GM21423 (cell line): ENCODE results near the gene PPP4R3A.
"Not testable (repeated sequence)": the region's sequence is repeated elsewhere in the genome, so short reads cannot be mapped to it uniquely, and the experiment has no call there.

Experiments used
- ATAC-seq: cut with Tn5 transposase; IDR thresholded peaks from one replicate; pipeline ENCODE4 v1.9.1; 2021; ENCODE audit warnings: mild to moderate bottlenecking, moderate library complexity; ENCODE audit not compliant: unreplicated experiment

Gene PPP4R3A

DNA sequence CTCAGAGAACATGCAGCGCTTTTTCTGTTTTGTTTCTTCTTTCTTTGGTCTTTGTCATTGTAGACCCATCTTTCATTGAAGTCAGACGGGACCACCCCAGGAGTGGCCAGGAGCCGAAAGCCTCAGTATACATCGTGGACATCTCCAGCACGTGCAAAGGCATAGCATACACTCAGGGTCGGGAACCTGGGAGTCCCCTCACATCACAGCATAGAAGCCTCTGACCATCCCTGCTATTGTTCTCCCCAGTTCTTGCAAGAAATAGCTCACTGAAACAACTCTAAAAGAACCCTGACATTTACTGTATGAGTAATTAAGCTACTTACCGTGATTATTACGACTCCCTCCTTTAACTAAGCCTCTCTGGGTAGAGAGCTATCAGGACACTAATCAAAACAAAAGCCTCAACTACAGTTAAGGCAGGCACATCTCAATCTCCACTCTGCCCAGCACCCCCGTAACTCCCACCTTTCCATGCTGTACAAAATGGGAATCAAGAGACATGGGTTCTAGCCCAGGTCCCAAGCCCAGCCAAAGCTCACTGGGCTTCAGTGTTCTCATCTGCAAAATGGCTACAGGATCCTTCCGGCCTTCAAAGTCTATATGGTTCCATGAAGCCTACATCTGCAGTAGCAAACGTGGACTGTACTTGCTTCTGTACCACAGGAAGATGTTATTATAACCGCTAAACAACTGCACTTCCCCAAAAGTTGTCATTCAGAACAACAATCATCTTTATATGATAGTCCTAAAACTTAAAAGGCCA is 99.2 kb downstream of the PPP4R3A start:
- no peak for ATAC-seq

DNA sequence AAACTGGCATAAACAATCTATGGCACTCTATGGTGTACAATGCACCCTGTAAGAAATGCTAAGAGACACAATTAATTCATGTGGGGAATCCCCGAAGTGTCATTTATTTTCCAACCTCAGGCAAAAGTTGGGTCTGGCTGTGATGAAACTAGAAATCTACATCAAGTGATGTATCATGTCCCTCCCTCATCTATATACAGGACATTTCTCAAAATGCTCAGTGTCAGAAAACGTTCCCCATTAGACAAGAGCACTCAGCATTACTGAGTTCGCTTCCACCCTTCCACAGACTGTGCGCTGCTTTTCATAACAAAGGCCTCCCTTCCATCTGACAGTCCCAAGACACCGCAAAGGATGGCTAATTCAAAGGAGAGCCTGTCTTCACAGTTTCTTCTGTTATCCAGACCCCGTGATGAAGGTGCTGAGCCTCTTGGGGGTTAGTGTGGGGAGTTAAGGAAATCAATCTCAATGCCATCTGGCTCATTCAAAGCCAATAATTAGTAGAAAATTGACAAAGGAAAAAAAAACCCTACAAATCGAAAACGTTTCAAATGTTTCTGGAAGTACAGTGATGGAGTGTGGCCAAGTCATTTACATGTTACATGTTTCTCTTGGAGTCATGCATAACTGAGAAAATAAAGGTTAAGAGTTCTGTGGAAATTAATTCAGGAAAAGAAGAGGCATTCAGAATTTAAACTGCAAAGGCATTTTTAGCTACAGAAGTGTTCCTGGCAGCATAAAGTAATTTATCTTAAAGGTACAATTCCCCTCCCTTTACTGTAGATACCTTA is 100.0 kb downstream of the PPP4R3A start:
- no peak for ATAC-seq

DNA sequence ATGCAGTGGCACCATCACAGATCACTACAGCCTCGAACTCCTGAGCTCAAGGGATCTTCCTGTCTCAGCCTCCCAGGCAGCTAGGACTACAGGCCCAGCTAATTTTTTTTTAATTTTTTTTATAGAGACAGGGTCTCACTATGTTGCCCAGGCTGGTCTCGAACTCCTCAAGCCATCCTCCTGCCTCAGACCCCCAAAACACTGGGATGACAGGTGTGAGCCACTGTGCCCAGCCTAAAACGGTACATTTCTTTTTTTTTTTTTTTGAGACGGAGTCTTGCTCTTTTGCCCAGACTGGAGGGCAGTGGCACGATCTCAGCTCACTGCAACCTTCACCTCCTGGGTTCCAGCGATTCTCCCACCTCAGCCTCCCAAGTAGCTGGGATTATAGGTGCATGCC is 100.9 kb downstream of the PPP4R3A start:
- not testable (repeated sequence) for ATAC-seq
